SK-N-SH treated with all-trans-retinoic acid at 6 μM for 48 hours (cell line): Measurements from ENCODE around the gene ZNF792.

Source experiments
- BACH2 ChIP-seq: fragments of 250-450 bp; sonication (Bioruptor Pico); IDR thresholded peaks from 2 replicates; pipeline ENCODE4 v1.9.0; 2021; ENCODE audit warnings: mild to moderate bottlenecking, borderline replicate concordance
- CREB5 ChIP-seq: fragments of 250-450 bp; sonication (Bioruptor Pico); IDR thresholded peaks from 2 replicates; pipeline ENCODE4 v1.5.1; 2020; ENCODE audit warnings: low read depth, mild to moderate bottlenecking, moderate library complexity
- PATZ1 ChIP-seq: fragments of 250-450 bp; sonication (Bioruptor Pico); IDR thresholded peaks from 2 replicates; pipeline ENCODE4 v1.8.0; 2020; ENCODE audit warnings: mild to moderate bottlenecking, moderate library complexity, borderline replicate concordance
- POU6F1 ChIP-seq: fragments of 250-450 bp; sonication (Bioruptor Pico); IDR thresholded peaks from 2 replicates; pipeline ENCODE4 v1.8.0; 2021; ENCODE audit warnings: low read depth, mild to moderate bottlenecking, moderate library complexity, borderline replicate concordance
- PPARA ChIP-seq: fragments of 250-450 bp; sonication (Bioruptor Pico); IDR thresholded peaks from 2 replicates; pipeline ENCODE4 v1.5.0; 2020; ENCODE audit warnings: mild to moderate bottlenecking, borderline replicate concordance
- TOX ChIP-seq: fragments of 250-450 bp; sonication (Bioruptor Pico); IDR thresholded peaks from 2 replicates; pipeline ENCODE4 v1.8.0; 2021; ENCODE audit warnings: mild to moderate bottlenecking, moderate library complexity, borderline replicate concordance
- ZFP30 ChIP-seq: fragments of 450-650 bp; formaldehyde crosslinking; IDR thresholded peaks from 2 replicates; pipeline ENCODE4 v1.5.0; 2022; ENCODE audit warnings: mild to moderate bottlenecking, moderate library complexity
- ZNF565 ChIP-seq: fragments of 450-650 bp; formaldehyde crosslinking; conservative IDR thresholded peaks from 2 replicates; pipeline ENCODE4 v1.5.0; 2020; ENCODE audit warnings: low read depth, mild to moderate bottlenecking, moderate library complexity

- no peak for TF ChIP-seq BACH2 (CRISPR knock-in tag)
- TF ChIP-seq ZFP30 (CRISPR knock-in tag), result no peak
- TF ChIP-seq PATZ1 (CRISPR knock-in tag), result no peak
- TF ChIP-seq POU6F1, result no peak
- TF ChIP-seq ZNF565 (CRISPR knock-in tag), result no peak
- TF ChIP-seq PPARA (CRISPR knock-in tag), result no peak
- TF ChIP-seq CREB5 (CRISPR knock-in tag), result no peak
- TF ChIP-seq TOX (CRISPR knock-in tag), result no peak
Observed at GRCh38 chr19:35005256-35005977, 41.4 kb upstream of the ZNF792 start.
